ENCODE results near the gene CD151.

Gene CD151

DNA sequence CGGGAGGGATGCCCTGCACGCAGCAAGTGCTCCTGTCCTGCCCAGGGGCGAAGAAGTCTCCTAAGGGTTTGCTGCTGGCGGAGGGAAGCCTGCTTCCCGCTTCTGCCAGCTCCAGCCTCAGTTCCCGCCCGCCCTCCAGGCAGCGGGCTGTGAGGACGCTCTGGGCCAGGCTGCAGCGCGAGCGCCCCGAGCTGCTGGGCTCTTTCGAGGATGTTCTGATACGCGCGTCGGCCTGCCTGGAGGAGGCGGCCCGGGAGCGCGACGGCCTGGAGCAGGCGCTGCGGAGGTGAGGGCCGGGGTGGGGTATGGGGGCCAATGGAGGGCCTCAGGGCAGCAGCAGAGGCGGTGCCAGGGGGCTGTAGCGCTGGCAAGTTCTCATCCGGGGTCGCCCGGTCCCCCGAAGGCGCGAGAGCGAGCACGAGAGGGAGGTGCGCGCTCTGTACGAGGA is 2.9 kb upstream of the CD151 start:
- no peak for DNase-seq

DNA sequence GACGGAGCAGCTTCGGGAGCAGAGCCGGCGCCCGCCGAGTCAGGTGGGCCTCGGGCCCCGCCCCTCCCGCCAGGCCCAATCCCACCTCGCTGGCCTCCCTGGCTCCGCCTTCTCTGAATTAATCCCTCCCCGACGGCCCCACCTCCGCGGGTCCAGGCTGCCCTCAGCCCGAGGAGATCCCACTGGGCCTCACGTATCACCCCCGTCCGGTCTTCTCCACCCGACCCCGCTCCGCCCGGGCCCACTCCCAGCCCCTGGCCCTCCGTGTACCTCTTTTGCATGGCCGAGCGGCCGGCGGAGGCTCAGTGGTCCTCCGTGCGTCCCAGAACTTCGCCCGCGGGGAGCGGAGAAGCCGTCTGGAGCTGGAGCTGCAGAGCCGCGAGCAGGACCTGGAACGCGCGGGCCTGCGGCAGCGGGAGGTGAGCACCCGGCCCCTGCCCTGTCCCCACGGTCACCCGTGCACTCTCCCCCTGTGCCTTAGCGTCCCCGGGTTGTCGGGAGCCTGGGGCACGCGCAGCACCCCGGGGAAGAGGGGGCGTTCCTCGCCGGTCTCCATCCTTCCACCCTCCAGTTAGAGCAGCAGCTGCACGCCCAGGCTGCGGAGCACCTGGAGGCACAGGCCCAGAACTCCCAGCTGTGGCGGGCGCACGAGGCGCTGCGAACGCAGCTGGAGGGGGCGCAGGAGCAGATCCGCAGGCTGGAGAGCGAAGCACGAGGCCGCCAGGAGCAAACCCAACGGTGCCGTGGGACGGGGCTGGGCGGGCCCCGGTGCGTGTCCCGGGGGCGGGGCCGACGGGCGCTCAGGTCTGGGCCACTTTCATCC is 2.2 kb upstream of the CD151 start:
- DNase-seq = no peak

DNA sequence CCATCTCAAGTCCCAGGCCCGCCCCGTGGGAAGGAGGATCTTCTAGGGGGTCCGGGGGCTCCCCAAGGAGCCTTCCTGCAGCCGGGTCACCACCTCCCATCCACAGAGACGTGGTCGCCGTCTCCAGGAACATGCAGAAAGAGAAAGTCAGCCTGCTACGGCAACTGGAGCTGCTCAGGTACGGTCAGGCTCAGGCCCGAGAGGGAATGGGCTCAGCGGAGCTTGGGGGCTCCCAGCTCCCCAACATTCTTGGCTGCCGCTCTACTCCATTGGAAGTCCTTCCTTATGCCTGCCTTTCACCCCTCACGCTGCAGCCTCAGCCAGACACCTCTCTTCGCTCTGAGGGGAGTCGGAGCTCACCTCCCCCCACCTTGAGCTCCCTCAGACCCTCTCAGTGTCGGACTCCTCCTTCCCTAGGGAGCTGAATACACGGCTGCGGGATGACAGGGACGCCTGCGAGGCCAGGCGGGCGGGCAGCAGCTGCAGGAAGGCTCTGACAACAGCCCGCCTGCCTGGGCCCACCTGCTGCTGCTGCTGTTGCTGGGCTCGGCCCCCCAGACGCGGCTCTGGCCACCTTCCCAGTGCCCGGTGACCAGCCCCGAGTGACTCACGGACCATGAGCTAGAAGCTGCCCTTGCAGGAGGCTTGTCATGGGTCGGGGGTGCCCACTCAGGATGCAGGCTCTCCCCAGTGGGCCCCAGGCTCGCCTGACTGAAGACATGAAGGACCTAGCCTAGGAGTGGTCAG is 1.5 kb upstream of the CD151 start:
- DNase-seq = no peak

DNA sequence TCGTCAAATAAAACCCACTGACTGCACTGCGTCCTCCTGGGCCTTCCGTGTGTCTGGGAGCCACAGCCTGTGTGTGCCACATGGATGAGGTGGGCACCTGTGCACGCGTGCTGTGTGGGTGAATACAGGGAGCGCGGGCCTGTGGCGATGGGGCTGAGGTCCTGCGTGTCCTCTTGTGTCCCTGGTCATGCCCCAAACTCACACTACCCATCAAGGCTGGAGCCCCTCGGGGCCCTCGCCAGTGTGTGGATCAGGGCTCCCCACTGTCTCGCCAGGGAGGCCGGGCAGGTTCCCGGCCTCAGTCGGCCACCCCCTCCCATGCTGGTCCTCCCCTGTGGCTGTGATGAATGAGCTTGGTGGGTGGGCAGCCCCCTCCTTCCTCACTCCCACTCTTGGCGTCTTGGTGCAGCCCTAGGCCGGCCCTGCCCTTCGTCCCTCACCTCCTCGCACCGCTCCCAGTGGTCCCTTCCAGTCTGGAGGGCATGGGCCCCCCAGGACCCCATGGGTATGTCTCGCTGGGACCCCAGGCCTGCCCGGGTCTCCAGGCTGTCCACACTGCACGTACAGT is 707 bp upstream of the CD151 start:
- DNase-seq = no peak

DNA sequence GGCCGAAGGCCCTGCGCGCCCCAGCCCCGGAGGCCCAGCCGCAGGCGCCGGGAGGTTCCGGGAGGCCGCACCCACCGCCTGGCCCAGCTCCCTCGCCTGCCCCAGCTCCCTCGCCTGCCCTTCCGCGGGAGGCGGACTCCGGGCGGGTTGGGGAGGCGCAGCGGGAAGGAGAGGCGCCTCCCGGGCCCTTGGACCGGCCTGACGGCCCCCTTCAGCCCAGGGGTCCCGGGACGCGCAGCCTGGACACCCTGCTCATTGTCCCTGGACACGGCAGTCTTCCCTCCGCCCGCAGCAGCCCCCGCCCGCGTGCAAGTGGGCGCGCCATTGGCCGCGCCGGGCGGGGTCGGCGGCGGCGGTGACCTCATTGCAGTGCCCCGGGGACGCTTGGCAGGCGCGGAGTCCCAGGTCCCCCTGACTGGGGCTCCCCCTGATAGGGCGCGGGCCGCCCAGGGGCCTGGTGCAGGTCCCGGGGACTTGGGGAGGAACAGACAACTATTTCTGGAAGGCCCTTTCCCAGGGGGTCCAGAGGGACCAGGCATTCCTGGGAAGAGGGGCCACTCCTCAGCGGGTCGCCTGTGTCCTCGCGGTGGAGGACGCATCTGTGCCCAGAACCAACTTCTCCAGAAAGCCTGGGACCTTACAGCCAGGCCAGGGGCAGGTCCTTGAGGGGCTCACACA is 501 bp downstream of the CD151 start:
- no peak for DNase-seq

DNA sequence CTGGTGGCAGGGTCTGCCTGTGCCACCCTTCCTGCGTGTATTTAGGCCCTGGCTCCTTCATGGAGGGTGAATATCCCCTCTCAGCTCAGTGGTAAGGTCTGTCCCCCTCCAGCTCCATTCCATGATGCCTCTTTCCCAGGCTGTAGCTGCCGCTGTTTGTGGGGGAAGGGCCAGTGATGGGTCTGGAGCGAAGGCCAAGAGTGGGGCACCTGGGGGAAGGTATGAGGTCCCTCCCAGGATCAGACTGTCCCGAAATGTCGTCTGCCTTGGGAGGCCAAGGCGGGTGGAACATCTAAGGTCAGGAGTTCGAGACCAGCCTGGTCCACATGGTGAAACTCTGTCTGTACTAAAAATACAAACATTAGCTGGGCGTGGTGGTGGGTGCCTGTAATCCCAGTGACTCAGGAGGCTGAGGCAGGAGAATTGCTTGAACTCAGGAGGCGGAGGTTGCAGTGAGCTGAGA is 1.1 kb downstream of the CD151 start:
- no peak for DNase-seq

DNA sequence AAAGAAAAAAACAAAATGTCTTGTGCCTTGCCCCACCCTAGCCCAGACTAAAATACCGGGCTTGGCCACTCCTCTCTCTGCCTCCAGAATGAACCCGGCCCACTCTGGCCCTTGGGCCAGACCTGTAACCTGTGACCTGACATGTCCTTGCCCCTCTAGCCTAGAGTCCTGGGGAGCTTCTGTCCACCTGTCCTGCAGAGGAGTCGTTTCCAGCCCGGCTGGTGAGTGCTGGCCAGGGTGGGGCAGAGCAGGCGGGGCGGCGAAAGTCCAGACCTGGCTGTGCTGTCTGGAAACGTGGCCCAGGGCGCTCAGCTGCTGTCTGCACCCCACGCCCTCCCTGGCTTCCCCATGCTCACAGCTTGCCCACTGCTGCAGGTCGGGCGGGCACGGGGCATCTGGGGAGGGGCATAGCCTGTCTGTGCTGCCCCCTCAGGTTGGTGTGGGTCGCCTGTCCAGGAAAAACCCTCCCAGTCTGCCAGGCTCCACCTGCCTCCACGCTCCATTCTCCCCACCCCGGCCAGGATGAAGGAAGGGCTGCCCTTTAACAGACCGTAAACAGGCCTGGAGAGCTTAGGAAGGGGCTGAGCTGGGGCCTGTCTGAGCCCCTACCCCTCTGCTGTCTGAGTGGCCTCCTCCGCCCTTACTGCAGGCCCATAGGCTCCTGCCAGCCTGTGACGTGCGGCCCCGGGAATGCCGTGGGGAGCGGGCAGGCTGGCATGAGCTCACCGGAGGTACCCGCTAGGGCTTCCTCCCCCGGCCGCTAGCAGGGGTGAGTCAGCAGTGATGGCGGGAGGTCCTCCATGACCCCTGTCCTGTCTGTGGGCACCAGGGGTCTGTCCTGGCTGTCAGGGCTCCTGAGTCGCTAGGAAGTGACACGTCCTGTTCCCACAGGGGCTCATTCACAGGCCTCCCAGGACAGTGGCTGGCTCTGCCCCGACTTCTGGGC is 1.9 kb downstream of the CD151 start:
- DNase-seq = no peak

DNA sequence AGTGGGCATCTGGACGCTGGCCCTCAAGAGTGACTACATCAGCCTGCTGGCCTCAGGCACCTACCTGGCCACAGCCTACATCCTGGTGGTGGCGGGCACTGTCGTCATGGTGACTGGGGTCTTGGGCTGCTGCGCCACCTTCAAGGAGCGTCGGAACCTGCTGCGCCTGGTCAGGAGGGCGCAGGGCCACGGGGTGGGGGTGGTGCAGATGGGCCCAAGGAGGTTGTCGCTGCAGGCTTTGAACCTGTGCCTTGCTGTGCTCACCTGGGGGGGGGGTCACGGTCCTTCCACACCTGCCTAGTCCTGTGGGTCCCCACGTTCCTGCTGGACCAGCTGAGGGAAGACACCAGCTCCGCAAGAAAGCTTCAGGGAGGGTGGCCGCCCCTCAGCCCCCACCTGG is 3.5 kb downstream of the CD151 start:
- no peak for DNase-seq

DNA sequence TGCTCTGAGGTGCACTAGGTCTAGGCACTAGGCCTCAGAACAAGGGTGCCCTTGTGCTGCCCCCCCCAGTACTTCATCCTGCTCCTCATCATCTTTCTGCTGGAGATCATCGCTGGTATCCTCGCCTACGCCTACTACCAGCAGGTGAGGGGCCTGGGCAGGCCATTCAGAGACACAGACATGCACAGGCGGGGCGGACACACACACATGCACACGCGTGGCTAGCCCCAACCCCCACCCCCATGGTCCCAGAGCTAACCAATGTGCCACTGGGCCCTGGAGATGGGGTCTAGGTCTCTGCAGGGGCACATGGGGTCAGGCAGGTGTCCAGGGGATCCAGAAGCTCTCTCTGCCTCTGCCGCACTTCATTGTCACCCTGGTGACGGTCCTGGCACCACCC is 3.9 kb downstream of the CD151 start:
- DNase-seq = no peak

DNA sequence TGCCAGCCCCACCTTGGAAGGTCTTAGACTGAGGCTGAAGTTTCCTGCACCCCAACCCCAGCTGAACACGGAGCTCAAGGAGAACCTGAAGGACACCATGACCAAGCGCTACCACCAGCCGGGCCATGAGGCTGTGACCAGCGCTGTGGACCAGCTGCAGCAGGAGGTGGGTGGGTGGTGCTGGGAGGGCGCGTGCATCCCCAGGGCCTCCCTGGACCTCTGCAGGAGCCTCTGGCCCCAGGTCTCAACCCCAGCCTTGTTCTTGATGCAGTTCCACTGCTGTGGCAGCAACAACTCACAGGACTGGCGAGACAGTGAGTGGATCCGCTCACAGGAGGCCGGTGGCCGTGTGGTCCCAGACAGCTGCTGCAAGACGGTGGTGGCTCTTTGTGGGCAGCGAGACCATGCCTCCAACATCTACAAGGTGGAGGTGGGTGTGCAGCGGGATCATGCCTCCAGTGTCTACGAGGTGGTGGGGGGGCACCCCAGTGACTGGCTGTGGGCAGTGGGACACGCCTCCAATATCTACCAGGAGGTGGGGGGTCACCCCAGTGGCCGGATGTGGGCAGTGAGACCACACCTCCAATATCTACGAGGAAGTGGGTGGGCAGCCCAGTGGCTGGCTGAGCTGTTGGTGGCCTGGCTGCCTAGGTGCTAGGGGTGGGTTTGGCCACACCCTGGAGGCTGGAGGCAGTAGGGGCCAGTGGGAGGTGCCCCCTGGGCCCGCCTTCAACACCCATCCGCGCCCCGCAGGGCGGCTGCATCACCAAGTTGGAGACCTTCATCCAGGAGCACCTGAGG is 4.6 kb downstream of the CD151 start:
- no peak for DNase-seq

DNA sequence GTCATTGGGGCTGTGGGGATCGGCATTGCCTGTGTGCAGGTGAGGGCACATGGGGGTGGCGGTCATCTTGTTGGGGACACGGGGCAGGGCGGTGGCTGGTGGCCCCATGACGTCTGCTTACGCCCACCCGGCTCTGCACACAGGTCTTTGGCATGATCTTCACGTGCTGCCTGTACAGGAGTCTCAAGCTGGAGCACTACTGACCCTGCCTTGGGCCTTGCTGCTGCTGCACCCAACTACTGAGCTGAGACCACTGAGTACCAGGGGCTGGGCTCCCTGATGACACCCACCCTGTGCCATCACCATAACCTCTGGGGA is 5.2 kb downstream of the CD151 start:
- DNase-seq = no peak

DNA sequence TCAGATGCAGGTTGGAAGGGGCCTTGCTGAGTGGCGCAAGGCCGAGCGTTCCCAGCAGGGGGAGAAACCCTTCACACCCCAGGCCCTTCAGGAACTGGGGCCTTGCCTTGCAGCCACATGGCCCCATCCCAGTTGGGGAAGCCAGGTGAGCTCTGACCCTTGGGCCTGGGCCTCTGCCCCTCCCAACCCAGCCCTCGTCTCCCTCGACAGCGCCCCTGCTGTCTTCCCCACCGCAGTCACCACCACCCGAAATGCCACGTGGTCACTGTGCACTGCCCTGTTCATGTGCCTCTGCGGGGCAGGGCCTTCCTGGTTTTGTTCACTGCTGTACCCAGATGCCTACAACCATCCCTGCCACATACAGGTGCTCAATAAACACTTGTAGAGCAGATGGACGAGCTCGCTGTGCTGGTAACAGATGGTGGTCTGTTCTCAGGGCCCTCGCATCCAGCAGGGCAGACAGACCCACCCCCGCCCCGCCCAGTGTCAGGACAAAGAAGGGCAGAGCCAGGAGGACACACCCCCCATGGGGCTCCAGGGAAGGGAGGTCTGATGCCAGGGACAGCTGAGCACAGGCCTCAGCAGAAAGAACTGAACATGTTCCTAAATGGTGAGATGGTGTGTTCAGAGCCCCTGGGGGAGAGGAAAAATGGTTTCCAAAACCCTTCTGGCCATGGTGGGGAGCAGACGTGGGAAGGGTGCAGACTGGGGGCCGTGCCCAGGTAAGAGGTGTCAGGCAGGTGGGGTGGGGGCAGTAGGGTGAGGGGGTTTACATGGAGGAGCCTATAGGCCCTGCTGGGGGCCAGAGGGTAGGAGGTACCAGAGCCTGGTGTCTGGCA is 5.9 kb downstream of the CD151 start:
- DNase-seq = no peak

DNA sequence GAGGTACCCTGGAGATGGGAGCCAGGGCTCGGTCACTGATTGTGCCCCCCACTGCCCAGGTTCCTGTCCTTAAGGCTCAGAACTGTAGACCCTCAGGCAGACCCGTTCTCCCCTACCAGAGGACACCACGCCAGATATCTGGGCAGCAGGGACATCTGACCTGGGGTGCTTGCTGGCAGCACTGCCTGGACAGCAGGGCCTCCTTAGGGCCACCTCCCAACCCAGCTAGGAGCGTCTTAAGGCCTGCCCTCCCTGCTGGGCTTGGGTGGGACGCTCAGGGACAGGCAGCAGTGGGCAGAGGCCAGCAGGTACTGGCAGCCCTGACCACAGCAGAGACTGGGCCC is 6.5 kb downstream of the CD151 start:
- DNase-seq = no peak

DNA sequence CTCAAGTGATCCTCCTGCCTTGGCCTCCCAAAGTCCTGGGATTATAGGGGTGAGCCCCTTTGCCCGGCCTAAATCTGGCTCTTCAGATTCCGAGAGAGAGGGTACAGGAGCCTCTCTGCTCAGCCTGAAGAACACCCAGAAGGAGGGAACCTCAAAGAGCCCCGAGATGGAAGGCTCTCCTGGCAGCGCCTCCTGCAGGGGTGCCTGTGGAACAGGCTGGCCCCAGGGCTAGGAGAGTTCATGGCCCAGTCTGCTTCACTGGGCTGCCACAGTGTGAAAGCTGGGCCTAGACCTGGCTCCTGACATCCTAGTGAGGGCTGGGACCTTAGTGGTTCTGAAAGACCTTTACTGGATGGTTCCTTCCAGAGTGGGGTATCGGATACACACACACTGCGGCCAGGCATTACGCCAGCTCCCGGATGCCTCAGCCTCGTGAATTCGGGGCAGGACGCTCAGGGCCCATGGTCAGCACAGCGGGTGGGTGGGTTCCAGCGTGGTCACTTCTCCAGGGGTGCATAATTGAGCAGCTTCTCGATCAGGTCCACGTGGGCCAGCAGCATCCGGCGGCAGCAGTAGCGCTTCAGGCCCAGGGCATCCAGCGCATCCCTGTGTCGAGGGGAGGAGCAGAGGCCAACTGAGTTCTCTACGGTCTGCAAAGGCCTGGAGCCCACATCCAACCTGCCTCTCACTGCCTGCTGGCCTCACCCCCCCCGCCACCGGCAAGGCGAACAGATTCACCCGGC is 7.3 kb downstream of the CD151 start:
- DNase-seq = no peak

DNA sequence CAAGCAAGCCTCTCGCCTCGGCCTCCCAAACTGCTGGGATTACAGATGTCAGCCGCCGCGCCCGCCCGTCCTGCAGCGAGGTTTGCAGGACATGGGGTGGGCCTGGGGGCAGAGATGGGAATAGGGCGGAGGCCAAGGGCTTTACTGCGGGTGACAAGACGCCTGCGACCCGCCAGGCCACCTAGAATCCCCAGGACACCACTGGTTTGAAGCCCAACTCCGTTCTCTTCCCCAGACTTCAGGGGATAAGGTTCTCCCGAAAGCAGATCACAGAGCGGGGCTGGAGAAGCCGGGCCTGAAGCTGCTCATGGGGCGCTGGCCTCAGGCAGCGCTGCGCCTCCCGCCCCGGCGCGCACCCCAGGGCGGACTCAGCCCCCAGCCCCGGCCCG is 9.2 kb downstream of the CD151 start:
- no peak for DNase-seq

DNA sequence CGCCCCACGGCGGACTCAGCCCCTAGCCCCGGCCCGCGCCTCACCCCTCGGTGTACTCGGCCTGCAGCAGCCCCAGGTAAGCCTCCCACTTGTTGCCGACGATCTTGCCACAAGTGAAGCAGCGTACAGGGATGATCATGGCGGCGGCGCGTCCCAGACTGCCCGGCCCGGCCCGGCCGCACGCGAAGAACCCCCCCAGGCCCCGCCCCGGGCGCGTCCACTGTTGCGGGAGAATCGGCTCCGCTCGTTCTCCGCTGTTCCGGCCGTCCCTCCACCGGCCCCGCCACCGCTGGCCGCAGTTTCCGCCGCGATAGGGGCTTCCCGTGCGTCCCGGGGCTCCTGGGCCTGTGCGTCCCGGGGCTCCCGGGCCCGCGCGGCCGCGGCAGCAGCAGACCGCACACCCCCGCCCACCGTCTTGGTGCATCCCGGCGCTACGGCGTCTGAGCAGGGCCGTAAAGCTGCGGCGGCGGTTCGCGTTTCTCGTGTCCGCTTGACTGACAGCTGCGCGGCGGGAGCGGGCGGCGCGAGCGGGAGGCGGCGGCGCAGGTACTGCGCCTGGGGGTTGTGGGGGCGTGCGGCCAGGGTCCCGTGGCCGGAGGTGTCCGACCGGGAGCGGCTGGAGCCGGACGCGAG is 9.7 kb downstream of the CD151 start, which contains the start of the genes POLR2L and TSPAN4:
Gene POLR2L (minus strand): TSS at position 160 of the 633 bp plus-strand sequence. CDS start 21 bp downstream, at position 139.
Gene TSPAN4 (plus strand): TSS at position 483 of the 633 bp plus-strand sequence. CDS start 7,453 bp downstream, outside the sequence.
- peak; percentile 70 for DNase-seq

DNA sequence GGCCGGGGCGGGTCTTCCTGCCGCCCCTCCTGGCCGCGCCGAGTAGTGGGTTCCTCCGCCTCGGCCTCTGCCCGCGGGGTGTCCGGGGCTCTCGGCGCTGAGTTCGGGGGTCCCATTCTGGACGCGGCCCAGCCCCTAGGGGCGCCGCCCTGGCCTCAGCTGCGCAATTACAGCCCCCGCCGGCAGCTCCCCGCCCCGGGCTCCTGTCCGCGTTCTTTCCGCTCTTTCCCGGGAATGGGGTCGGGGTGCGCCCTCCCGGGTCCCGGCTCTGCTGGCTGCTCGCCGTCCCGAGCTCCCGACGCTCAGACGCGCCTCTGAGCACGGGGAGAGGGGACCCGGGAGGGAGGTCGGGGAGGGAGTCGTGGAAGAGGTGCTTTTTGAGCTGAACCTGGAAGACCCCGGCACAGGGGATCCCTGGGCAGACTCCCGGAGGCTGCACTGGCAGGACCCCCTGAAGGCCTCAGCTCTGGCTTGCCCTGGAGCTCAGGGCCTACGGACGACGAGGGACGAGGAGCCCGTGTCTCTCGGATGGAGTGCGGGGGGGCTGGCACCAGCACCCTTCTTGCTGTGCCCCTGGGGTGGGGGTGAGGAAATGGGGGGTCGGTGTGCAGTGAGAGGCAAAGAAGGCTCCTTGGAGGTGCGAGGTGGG is 10.5 kb downstream of the CD151 start:
- DNase-seq = no peak
